GM21723 (cell line): ENCODE data around the gene AHNAK.

Experiments
- ATAC-seq: cut with Tn5 transposase; IDR thresholded peaks from one replicate; pipeline ENCODE4 v1.9.1; 2021; ENCODE audit warnings: mild to moderate bottlenecking, moderate library complexity; ENCODE audit not compliant: unreplicated experiment

Gene AHNAK

GRCh38 chr11:62418136-62418535 is 128.5 kb downstream of the AHNAK start:
- no peak for ATAC-seq

- ATAC-seq = no peak
These were observed 130.0 kb downstream of the AHNAK start for GRCh38 chr11:62416596-62416995.

- ATAC-seq = no peak
These were observed 133.4 kb downstream of the AHNAK start for GRCh38 chr11:62413060-62413696.

GRCh38 chr11:62411524-62411923 is 135.1 kb downstream of the AHNAK start:
- ATAC-seq = no peak

GRCh38 chr11:62410972-62411371 is 135.6 kb downstream of the AHNAK start:
- no peak for ATAC-seq

GRCh38 chr11:62409831-62410230 is 136.8 kb downstream of the AHNAK start:
- ATAC-seq = no peak

- ATAC-seq = no peak
These were observed 140.6 kb downstream of the AHNAK start for GRCh38 chr11:62406034-62406433.

- ATAC-seq = no peak
These were observed 141.7 kb downstream of the AHNAK start for GRCh38 chr11:62404901-62405300.

- ATAC-seq = no peak
These were observed 142.2 kb downstream of the AHNAK start for GRCh38 chr11:62404435-62404834.

- no peak for ATAC-seq
These were observed 143.5 kb downstream of the AHNAK start for GRCh38 chr11:62402960-62403730.

GRCh38 chr11:62402226-62402959 is 144.2 kb downstream of the AHNAK start:
- ATAC-seq = no peak

GRCh38 chr11:62401811-62402210 is 144.8 kb downstream of the AHNAK start:
- no peak for ATAC-seq

- no peak for ATAC-seq
These were observed 145.2 kb downstream of the AHNAK start for GRCh38 chr11:62401356-62401755.

- no peak for ATAC-seq
These were observed 145.8 kb downstream of the AHNAK start for GRCh38 chr11:62400760-62401159.

- no peak for ATAC-seq
These were observed 146.3 kb downstream of the AHNAK start for GRCh38 chr11:62400281-62400680.

- no peak for ATAC-seq
These were observed 146.7 kb downstream of the AHNAK start for GRCh38 chr11:62399878-62400266.

- ATAC-seq = no peak
These were observed 147.3 kb downstream of the AHNAK start for GRCh38 chr11:62399172-62399877.

- no peak for ATAC-seq
These were observed 148.3 kb downstream of the AHNAK start for GRCh38 chr11:62398011-62398994.

- ATAC-seq = no peak
These were observed 150.6 kb downstream of the AHNAK start for GRCh38 chr11:62395885-62396551.
